Measurements from ENCODE around the gene FGF22.
A peak's percentile ranks its signal among the peaks of the same experiment; 100 is the strongest.

The FGF22 gene

DNA sequence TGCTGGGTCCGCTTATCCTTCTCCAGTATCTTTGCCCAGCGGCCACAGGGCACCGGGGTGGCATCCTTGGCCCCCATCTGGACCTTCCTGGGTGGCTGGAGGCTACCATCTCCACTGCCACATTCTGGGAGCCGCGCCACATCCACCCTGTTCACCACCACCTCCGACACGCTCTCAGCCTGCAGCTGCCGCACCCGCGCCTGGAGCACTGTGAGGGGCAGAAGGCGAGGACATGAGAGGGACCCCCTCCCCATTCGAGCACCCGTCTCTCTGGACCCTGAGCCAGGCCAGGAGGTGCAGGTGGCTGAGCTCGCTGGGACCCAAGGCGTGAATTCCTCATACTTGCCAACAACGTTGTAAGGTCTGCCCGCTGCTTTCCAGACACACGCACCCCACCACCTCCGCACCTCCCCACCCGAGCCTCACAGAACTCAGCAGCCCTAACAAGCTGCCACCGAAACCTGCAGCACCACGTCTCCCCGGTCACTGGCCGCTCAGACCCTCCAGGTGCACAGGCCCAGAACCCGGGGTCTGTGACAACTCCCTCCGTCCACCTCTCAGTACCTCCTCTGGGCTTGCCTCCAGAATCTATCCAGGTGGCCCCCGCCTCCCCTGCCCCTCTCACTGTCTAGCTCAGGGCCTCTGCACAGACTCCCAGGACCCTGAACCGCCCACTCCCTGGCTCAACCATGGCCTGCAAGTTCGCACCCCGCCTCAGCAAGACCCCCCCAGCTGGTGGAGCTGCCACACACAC, 9.5 kb upstream of the FGF22 start:
- no peak overlapping the region for H3K4me3 Mint-ChIP-seq
- peaks cover 42% of the 10 kb centered on the region for H3K4me1 Mint-ChIP-seq
- peak overlapping the region; percentile 64 for H3K27ac Mint-ChIP-seq

DNA sequence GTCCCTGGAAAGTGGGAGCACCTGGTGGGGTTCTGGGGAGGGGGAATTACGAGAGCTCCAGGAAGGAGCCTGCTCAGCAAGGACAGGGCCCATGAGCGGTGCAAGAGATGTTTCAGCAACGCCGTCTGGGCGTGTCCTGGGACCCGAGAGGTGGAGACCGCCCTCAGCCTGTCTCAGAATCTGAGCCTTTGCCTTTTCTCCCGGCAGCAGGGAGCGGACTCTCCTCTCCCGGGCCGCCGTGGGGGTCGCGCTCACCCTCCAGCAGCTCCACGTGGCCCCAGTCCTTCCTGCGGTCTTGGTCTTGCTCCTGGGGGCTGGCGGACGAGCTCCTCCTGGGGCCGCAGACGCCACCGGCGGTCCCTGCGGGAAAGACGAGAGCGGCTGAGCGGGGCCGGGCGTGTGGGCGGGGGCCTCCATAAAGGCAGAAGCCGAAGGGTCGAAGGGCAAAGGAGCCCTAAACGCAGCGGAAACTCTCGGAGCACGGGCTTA, 7.1 kb upstream of the FGF22 start:
- peaks cover 10% of the 10 kb centered on the region for H3K27me3 Mint-ChIP-seq (ENCODE audit: low read depth, poor library complexity)
- peaks cover 27% of the 10 kb centered on the region for H3K36me3 Mint-ChIP-seq (ENCODE audit: low read depth)
- TF ChIP-seq, protein P1, sequence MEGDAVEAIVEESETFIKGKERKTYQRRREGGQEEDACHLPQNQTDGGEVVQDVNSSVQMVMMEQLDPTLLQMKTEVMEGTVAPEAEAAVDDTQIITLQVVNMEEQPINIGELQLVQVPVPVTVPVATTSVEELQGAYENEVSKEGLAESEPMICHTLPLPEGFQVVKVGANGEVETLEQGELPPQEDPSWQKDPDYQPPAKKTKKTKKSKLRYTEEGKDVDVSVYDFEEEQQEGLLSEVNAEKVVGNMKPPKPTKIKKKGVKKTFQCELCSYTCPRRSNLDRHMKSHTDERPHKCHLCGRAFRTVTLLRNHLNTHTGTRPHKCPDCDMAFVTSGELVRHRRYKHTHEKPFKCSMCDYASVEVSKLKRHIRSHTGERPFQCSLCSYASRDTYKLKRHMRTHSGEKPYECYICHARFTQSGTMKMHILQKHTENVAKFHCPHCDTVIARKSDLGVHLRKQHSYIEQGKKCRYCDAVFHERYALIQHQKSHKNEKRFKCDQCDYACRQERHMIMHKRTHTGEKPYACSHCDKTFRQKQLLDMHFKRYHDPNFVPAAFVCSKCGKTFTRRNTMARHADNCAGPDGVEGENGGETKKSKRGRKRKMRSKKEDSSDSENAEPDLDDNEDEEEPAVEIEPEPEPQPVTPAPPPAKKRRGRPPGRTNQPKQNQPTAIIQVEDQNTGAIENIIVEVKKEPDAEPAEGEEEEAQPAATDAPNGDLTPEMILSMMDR (IDR thresholded peaks at IDR 0.05) = no peak
- peak overlapping the region; percentile 99 for H3K27ac Mint-ChIP-seq
- H3K9me3 Mint-ChIP-seq = peaks cover 4% of the 10 kb centered on the region
- DNase-seq = peak; percentile 73
- peak overlapping the region; percentile 93 for H3K4me3 Mint-ChIP-seq
- peaks cover 50% of the 10 kb centered on the region for H3K4me1 Mint-ChIP-seq

More for the DNA sequence above, 9.5 kb upstream of the FGF22 start:
- TF ChIP-seq, protein P1 (IDR thresholded peaks at IDR 0.05) = no peak
- H3K9me3 Mint-ChIP-seq = no peaks in the 10 kb centered on the region
- DNase-seq = no peak
- peaks cover 35% of the 10 kb centered on the region for H3K36me3 Mint-ChIP-seq (ENCODE audit: low read depth)
- no peaks in the 10 kb centered on the region for H3K27me3 Mint-ChIP-seq (ENCODE audit: low read depth, poor library complexity)

DNA sequence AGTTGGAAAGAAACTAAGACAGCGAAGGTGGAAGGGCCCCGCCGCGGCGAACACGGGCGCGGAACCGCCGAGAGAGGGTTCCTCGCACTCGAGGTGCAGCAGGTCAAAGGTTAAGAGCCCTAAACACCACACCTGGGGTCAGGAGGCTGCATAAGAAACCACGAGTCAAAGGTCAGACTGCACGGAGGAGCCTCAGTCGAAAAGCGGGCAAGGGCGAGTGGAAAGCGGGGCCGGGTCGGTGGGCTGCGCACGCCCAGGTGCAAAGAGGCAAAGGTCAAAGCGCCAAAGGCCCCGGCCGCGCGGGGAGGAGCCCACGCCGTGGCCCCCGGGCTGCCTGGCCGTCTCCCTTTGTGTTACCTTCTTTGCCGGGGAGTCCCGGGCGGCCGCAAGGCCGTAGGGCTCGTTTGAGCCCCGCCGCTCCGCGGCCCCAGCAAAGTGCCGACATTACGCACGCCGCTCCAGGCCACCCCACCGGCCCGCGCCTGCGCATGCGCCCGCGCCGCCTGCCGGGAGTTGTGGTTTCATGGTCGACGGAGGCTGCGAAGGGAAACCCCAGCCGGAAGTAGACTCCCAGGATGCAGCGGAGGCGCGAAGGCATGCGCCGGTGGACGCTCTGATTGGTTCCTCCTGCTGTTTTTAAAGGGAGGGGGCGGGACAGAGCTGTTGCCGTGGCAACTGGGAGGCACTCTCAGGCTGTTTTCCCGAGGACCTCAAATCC, 6.5 kb upstream of the FGF22 start, which contains the start of gene POLRMT:
POLRMT (minus strand) TSS at position 470 of the 718 bp plus-strand sequence; CDS start at position 445, 25 bp downstream.
- peak; percentile 96 for DNase-seq
- H3K27ac Mint-ChIP-seq = peak within 1 kb of the TSS; percentile 99
- TF ChIP-seq, protein P1 (IDR thresholded peaks at IDR 0.05) = no peak
- H3K4me1 Mint-ChIP-seq = peaks cover 51% of the 10 kb centered on the region
- peaks cover 24% of the 10 kb centered on the region for H3K36me3 Mint-ChIP-seq (ENCODE audit: low read depth)
- H3K4me3 Mint-ChIP-seq = peak within 1 kb of the TSS; percentile 93
- H3K9me3 Mint-ChIP-seq = peaks cover 4% of the 10 kb centered on the region
- H3K27me3 Mint-ChIP-seq (ENCODE audit: low read depth, poor library complexity) = peaks cover 16% of the 10 kb centered on the region

DNA sequence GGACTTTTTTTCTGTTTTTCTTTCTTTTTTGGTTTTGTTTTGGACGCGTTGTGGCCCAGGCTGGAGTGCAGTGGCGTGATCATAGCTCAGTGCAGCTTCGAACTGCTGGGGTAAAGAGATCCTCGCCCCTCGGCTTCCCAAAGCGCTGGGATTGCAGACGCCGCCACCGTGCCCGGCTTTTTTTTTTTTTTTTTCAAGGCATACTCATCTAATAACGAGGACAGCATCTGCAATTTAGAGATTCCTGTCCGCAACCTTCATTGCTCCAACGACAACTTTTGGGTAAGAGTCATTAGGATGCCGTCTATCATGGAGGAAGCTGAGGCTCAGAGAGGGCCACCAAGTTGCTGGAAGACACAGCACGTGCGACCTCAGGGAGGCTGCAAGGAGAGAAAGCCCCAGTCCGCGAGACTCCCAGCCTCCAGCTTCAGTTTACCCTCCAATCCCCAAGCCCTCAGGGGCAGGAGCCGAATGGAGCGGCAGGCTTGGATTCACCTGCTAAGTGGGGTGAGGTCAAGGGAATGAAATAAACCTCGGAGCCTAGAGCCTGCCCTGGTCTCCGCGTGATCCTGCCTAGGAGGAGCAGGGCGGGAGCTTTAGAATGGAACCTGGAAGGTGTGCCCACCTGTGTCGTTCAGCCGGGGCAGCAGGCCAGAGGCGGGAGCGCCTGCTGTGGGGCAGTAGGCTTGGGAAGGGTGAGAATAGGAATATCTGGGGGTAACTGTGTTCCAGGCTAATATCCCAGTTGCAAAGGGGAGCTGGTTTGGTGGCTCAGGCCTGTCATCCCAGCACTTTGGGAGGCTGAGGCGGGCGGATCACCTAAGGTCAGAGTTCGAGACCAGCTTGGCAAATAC, 5.7 kb upstream of the FGF22 start:
- no peak for DNase-seq
- Mint-ChIP-seq H3K27ac (peak overlapping the region; percentile 49), H3K36me3 (ENCODE audit: low read depth) (peaks cover 16% of the 10 kb centered on the region), H3K27me3 (ENCODE audit: low read depth, poor library complexity) (peaks cover 24% of the 10 kb centered on the region), H3K9me3 (peaks cover 4% of the 10 kb centered on the region), H3K4me1 (peaks cover 43% of the 10 kb centered on the region), H3K4me3 (peak overlapping the region; percentile 93)
- TF ChIP-seq, protein P1 (IDR thresholded peaks at IDR 0.05) = no peak

DNA sequence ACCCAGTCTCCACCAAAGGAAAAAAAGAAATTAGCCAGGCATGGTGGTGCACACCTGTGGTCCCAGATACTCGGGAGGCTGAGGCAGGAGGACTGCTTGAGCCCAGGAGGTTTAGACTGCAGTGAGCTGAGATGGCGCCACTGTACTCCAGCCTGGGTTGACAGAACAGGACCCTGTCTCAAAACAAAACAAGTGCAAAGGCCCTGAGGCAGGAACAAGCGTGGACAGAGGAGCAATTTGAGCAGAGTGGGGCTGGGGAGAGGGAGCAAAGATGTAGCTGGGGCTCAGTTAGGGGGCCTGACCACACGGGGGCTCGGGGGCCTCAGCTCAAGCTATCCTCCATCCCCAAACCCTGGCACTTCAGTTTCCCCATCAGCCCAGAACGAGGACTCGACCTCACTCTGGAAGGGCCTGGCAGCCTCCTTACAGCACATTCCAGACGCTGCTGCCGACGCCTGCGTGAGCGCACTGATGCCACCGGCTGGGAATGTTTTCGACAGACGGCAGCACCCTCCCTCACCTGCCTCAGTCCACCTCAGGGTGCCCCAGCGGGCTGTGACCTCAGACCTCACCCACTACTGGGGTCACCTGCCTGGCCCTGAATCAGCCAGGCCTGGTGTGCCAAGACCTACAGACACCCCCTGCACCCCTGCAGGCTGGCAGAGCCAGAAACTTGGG, 4.6 kb upstream of the FGF22 start:
- peaks cover 30% of the 10 kb centered on the region for H3K27me3 Mint-ChIP-seq (ENCODE audit: low read depth, poor library complexity)
- peaks cover 10% of the 10 kb centered on the region for H3K36me3 Mint-ChIP-seq (ENCODE audit: low read depth)
- peaks cover 4% of the 10 kb centered on the region for H3K9me3 Mint-ChIP-seq
- no peak overlapping the region for H3K27ac Mint-ChIP-seq
- DNase-seq = no peak
- peaks cover 43% of the 10 kb centered on the region for H3K4me1 Mint-ChIP-seq
- H3K4me3 Mint-ChIP-seq = peak overlapping the region; percentile 54
- TF ChIP-seq, protein P1 (IDR thresholded peaks at IDR 0.05) = no peak

Measured in nephron progenitor cell (in vitro differentiated cells).